ENCODE data around the gene TOM1L2.

The TOM1L2 gene

DNA sequence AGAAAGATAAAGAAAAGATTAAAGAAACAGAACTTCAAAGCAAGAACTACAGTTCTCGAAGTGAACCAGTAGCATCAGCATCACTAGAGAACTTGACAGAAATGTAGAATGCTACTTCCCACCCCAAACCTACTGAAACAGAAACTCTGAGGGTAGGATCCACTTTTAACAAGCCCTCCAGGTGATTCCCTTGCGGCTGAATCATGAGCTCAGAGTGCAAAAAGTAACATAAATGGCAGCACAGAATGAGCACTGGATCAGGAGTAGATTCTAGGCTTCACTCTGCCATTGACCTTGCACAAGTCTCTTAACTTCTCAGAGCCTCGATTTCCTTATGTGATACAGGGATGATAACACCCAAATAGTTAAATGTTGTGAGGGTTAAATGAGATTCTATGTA, 5.8 kb downstream of the TOM1L2 start:
- Histone ChIP-seq H3K9me2 (replicated peaks; ENCODE audit: insufficient read depth, low read length) (no peaks in the 10 kb centered on the region), H3K79me2 (ENCODE audit: low read length) (peaks cover 83% of the 10 kb centered on the region), H3K4me2 (ENCODE audit: low read depth, low read length) (peak overlapping the region; percentile 51), H3F3A (ENCODE audit: insufficient read depth, low read length) (peaks cover 30% of the 10 kb centered on the region), H3K9ac (ENCODE audit: low read length) (no peak overlapping the region), H3K9me3 (replicated peaks; ENCODE audit: insufficient read depth, low read length) (no peaks in the 10 kb centered on the region), H3K27ac (ENCODE audit: low read length) (peak overlapping the region; percentile 53; the same call in 1 of the 2 replicates), H3K27me3 (replicated peaks; ENCODE audit: insufficient read depth, low read length) (no peaks in the 10 kb centered on the region), H3K4me3 (ENCODE audit: low read length) (no peak overlapping the region), H3K4me1 (ENCODE audit: low read length) (peaks cover 58% of the 10 kb centered on the region), H3K36me3 (replicated peaks; ENCODE audit: insufficient read depth, low read length) (no peaks in the 10 kb centered on the region), H2AFZ (ENCODE audit: low read length) (no peak overlapping the region), H4K20me1 (ENCODE audit: insufficient read depth, low read length) (no peaks in the 10 kb centered on the region)
- DNase-seq = peak; percentile 68
- TF ChIP-seq, protein P1, sequence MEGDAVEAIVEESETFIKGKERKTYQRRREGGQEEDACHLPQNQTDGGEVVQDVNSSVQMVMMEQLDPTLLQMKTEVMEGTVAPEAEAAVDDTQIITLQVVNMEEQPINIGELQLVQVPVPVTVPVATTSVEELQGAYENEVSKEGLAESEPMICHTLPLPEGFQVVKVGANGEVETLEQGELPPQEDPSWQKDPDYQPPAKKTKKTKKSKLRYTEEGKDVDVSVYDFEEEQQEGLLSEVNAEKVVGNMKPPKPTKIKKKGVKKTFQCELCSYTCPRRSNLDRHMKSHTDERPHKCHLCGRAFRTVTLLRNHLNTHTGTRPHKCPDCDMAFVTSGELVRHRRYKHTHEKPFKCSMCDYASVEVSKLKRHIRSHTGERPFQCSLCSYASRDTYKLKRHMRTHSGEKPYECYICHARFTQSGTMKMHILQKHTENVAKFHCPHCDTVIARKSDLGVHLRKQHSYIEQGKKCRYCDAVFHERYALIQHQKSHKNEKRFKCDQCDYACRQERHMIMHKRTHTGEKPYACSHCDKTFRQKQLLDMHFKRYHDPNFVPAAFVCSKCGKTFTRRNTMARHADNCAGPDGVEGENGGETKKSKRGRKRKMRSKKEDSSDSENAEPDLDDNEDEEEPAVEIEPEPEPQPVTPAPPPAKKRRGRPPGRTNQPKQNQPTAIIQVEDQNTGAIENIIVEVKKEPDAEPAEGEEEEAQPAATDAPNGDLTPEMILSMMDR (IDR thresholded peaks at IDR 0.05; ENCODE audit: low read length) = no peak
- no peak for TF ChIP-seq EZH2 (optimal IDR thresholded peaks at IDR 0.05; ENCODE audit: low read depth, low read length)
- no peak for TF ChIP-seq EZH2phosphoT487 (IDR thresholded peaks at IDR 0.05; ENCODE audit: low read length)

- no peaks in the 10 kb centered on the region for H3K9me2 ChIP-seq (replicated peaks; ENCODE audit: insufficient read depth, low read length)
- peaks cover 30% of the 10 kb centered on the region for H3F3A ChIP-seq (ENCODE audit: insufficient read depth, low read length)
- peaks cover 83% of the 10 kb centered on the region for H3K79me2 ChIP-seq (ENCODE audit: low read length)
- no peak overlapping the region for H3K9ac ChIP-seq (ENCODE audit: low read length)
- H3K4me3 ChIP-seq (ENCODE audit: low read length) = no peak overlapping the region
- peak overlapping the region; percentile 51; the same call in 1 of the 2 replicates for H3K4me2 ChIP-seq (ENCODE audit: low read depth, low read length)
- peak overlapping the region; percentile 26; the same call in 1 of the 2 replicates for H3K27ac ChIP-seq (ENCODE audit: low read length)
- H2AFZ ChIP-seq (ENCODE audit: low read length) = no peak overlapping the region
- no peaks in the 10 kb centered on the region for H4K20me1 ChIP-seq (ENCODE audit: insufficient read depth, low read length)
- no peaks in the 10 kb centered on the region for H3K36me3 ChIP-seq (replicated peaks; ENCODE audit: insufficient read depth, low read length)
- TF ChIP-seq, protein P1 (IDR thresholded peaks at IDR 0.05; ENCODE audit: low read length) = no peak
- TF ChIP-seq EZH2 (optimal IDR thresholded peaks at IDR 0.05; ENCODE audit: low read depth, low read length) = no peak
- no peak for TF ChIP-seq EZH2phosphoT487 (IDR thresholded peaks at IDR 0.05; ENCODE audit: low read length)
- DNase-seq = no peak
- no peaks in the 10 kb centered on the region for H3K27me3 ChIP-seq (replicated peaks; ENCODE audit: insufficient read depth, low read length)
- H3K4me1 ChIP-seq (ENCODE audit: low read length) = peaks cover 51% of the 10 kb centered on the region
- H3K9me3 ChIP-seq (replicated peaks; ENCODE audit: insufficient read depth, low read length) = no peaks in the 10 kb centered on the region
These were observed 7.0 kb downstream of the TOM1L2 start for GRCh38 chr17:17965152-17965721.

GRCh38 chr17:17964710-17965109, 7.5 kb downstream of the TOM1L2 start:
- H3F3A ChIP-seq (ENCODE audit: insufficient read depth, low read length) = peaks cover 30% of the 10 kb centered on the region
- H3K9me3 ChIP-seq (replicated peaks; ENCODE audit: insufficient read depth, low read length) = no peaks in the 10 kb centered on the region
- H3K4me3 ChIP-seq (ENCODE audit: low read length) = 0 out of 2 replicates have a peak overlapping the region, but pooled peaks have one; percentile 34
- H3K9me2 ChIP-seq (replicated peaks; ENCODE audit: insufficient read depth, low read length) = no peaks in the 10 kb centered on the region
- H3K4me1 ChIP-seq (ENCODE audit: low read length) = peaks cover 51% of the 10 kb centered on the region
- DNase-seq = no peak
- no peaks in the 10 kb centered on the region for H3K27me3 ChIP-seq (replicated peaks; ENCODE audit: insufficient read depth, low read length)
- no peak overlapping the region for H2AFZ ChIP-seq (ENCODE audit: low read length)
- no peak overlapping the region for H3K9ac ChIP-seq (ENCODE audit: low read length)
- H3K79me2 ChIP-seq (ENCODE audit: low read length) = peaks cover 83% of the 10 kb centered on the region
- H3K27ac ChIP-seq (ENCODE audit: low read length) = no peak overlapping the region
- H3K36me3 ChIP-seq (replicated peaks; ENCODE audit: insufficient read depth, low read length) = no peaks in the 10 kb centered on the region
- H3K4me2 ChIP-seq (ENCODE audit: low read depth, low read length) = peak overlapping the region; percentile 64; the same call in 1 of the 2 replicates
- no peaks in the 10 kb centered on the region for H4K20me1 ChIP-seq (ENCODE audit: insufficient read depth, low read length)
- TF ChIP-seq, protein P1 (IDR thresholded peaks at IDR 0.05; ENCODE audit: low read length) = no peak
- TF ChIP-seq EZH2 (optimal IDR thresholded peaks at IDR 0.05; ENCODE audit: low read depth, low read length) (no peak), EZH2phosphoT487 (IDR thresholded peaks at IDR 0.05; ENCODE audit: low read length) (no peak)

Data from MM.1S (cell line).